Measurements from ENCODE around the gene CCDC201. TPM values are rescaled to one million over a fixed set of nuclear protein-coding genes. Genes with fewer than 3 reads are reported as not detected.

CCDC201 gene
- total and polyA plus RNA-seq, 2 donors (not counting 3 experiments of a cell fraction or from before 2014, with no cell fraction given) = not detected

DNA sequence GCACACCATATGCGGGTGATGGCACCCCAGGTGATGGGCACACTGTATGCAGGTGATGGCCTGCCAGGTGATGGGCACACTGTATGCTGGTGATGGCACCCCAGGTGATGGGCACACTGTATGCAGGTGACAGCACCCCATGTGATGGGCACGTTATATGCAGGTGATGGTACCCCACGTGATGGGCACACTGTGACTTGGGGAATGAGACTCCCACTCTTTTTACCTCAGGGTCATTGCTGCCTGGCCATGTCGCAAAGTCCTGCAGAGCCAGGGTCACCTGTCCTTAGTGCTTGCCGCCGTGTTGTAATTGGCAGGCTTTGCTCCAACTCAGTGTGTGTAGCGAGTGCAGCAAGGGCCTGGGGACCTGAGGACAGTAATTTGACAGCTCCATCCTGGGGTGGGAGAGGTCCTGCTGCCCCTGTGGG, 7.6 kb upstream of the CCDC201 start:
- BruUV-seq (replicated peaks) = no TSS peak
- TF ChIP-seq POLR2AphosphoS5 (IDR thresholded peaks at IDR 0.05; ENCODE audit: insufficient read depth, low read depth, low read length) (no peak), FOS (IDR thresholded peaks at IDR 0.05; ENCODE audit: borderline replicate concordance, insufficient read depth, low read length) (no peak), JUN (IDR thresholded peaks at IDR 0.05; ENCODE audit: borderline replicate concordance, insufficient read depth, insufficient read length, low read depth) (no peak)
- ChIA-PET POLR2A (no interaction called here), CTCF (interaction anchor here (0.6 kb wide), 1 partner anchor 11 kb away, joined by 3 read pairs; no protein-coding TSS in a partner anchor)
- Histone ChIP-seq H3K79me2 (ENCODE audit: control insufficient read depth, insufficient read depth, low read length) (no peaks in the 10 kb centered on the region), H2AFZ (ENCODE audit: low read depth, low read length) (no peak overlapping the region), H3K27me3 (ENCODE audit: control insufficient read depth in 2 of 2, insufficient read depth in 2 of 2, low read length in 2 of 2) (no peaks in the 10 kb centered on the region), H3K4me1 (ENCODE audit: control insufficient read depth, extremely low read depth, insufficient read depth, low read length) (peaks cover 4% of the 10 kb centered on the region), H3K9me3 (replicated peaks; ENCODE audit: control insufficient read depth, insufficient read depth, low read length) (no peaks in the 10 kb centered on the region), H4K20me1 (replicated peaks; ENCODE audit: control insufficient read depth, extremely low read depth, insufficient read depth, low read length) (no peaks in the 10 kb centered on the region), H3K4me2 (ENCODE audit: insufficient read depth, low read length) (no peak overlapping the region), H3K36me3 (ENCODE audit: control insufficient read depth in 2 of 2, extremely low read depth in 1 of 2, insufficient read depth in 2 of 2, low read length in 2 of 2) (no peaks in the 10 kb centered on the region), H3K9me1 (replicated peaks; ENCODE audit: control insufficient read depth, extremely low read depth, insufficient read depth, low read length) (no peaks in the 10 kb centered on the region), H3K27ac (ENCODE audit: insufficient read depth, low read depth, low read length) (no peak overlapping the region), H3K9ac (replicated peaks; ENCODE audit: extremely low read depth, insufficient read depth, low read length) (no peak overlapping the region), H3K4me3 (replicated peaks in 1 of 3; ENCODE audit: insufficient read depth in 1 of 3, low read depth in 1 of 3, low read length in 3 of 3) (no peak overlapping the region)
- intact Hi-C loops (cut with micrococcal nuclease) (no loop called here), dilution Hi-C loops (cut with MboI; ENCODE audit: extremely low pct_ligation_motif_present, low sequenced_read_pairs) (no loop called here)
- DNase-seq (ENCODE audit: low read depth, low spot score) (no peak), FAIRE-seq (no peak)

- Histone ChIP-seq H3K36me3 (ENCODE audit: control insufficient read depth in 2 of 2, extremely low read depth in 1 of 2, insufficient read depth in 2 of 2, low read length in 2 of 2) (no peaks in the 10 kb centered on the region), H3K9me3 (replicated peaks; ENCODE audit: control insufficient read depth, insufficient read depth, low read length) (no peaks in the 10 kb centered on the region), H3K27me3 (ENCODE audit: control insufficient read depth in 2 of 2, insufficient read depth in 2 of 2, low read length in 2 of 2) (no peaks in the 10 kb centered on the region), H3K4me2 (ENCODE audit: insufficient read depth, low read length) (no peak overlapping the region), H3K79me2 (ENCODE audit: control insufficient read depth, insufficient read depth, low read length) (no peaks in the 10 kb centered on the region), H2AFZ (ENCODE audit: low read depth, low read length) (no peak overlapping the region), H4K20me1 (replicated peaks; ENCODE audit: control insufficient read depth, extremely low read depth, insufficient read depth, low read length) (no peaks in the 10 kb centered on the region), H3K4me3 (replicated peaks in 1 of 3; ENCODE audit: insufficient read depth in 1 of 3, low read depth in 1 of 3, low read length in 3 of 3) (no peak overlapping the region), H3K4me1 (ENCODE audit: control insufficient read depth, extremely low read depth, insufficient read depth, low read length) (peaks cover 15% of the 10 kb centered on the region), H3K9ac (replicated peaks; ENCODE audit: extremely low read depth, insufficient read depth, low read length) (no peak overlapping the region), H3K9me1 (replicated peaks; ENCODE audit: control insufficient read depth, extremely low read depth, insufficient read depth, low read length) (no peaks in the 10 kb centered on the region), H3K27ac (ENCODE audit: insufficient read depth, low read depth, low read length) (no peak overlapping the region)
- ChIA-PET POLR2A (no interaction called here), CTCF (interaction anchor here (1.1 to 2.4 kb wide), 2 partner anchors 10 to 215 kb away, joined by 4 to 7 read pairs; partner anchors contain the start of gene IGFBP1)
- no TSS peak for BruUV-seq (replicated peaks)
- TF ChIP-seq MYC (IDR thresholded peaks at IDR 0.05; ENCODE audit: low read depth, low read length) (no peak), EZH2 (IDR thresholded peaks at IDR 0.05; ENCODE audit: borderline replicate concordance, low read depth, low read length, severe bottlenecking) (no peak), JUN (IDR thresholded peaks at IDR 0.05; ENCODE audit: borderline replicate concordance, insufficient read depth, insufficient read length, low read depth) (no peak), GATA2 (IDR thresholded peaks at IDR 0.05; ENCODE audit: insufficient read depth, insufficient read length, low read depth, low read length) (no peak), FOS (IDR thresholded peaks at IDR 0.05; ENCODE audit: borderline replicate concordance, insufficient read depth, low read length) (no peak), POLR2AphosphoS5 (IDR thresholded peaks at IDR 0.05; ENCODE audit: insufficient read depth, low read depth, low read length) (no peak), POLR2A (IDR thresholded peaks at IDR 0.05; ENCODE audit: low read depth, low read length) (no peak)
- TF ChIP-seq, protein P1, sequence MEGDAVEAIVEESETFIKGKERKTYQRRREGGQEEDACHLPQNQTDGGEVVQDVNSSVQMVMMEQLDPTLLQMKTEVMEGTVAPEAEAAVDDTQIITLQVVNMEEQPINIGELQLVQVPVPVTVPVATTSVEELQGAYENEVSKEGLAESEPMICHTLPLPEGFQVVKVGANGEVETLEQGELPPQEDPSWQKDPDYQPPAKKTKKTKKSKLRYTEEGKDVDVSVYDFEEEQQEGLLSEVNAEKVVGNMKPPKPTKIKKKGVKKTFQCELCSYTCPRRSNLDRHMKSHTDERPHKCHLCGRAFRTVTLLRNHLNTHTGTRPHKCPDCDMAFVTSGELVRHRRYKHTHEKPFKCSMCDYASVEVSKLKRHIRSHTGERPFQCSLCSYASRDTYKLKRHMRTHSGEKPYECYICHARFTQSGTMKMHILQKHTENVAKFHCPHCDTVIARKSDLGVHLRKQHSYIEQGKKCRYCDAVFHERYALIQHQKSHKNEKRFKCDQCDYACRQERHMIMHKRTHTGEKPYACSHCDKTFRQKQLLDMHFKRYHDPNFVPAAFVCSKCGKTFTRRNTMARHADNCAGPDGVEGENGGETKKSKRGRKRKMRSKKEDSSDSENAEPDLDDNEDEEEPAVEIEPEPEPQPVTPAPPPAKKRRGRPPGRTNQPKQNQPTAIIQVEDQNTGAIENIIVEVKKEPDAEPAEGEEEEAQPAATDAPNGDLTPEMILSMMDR (IDR thresholded peaks at IDR 0.05; ENCODE audit: extremely low read depth in 1 of 2, insufficient read depth in 1 of 2, low read depth in 1 of 2, low read length in 2 of 2) = no peak
- TF ChIP-seq, protein P2, sequence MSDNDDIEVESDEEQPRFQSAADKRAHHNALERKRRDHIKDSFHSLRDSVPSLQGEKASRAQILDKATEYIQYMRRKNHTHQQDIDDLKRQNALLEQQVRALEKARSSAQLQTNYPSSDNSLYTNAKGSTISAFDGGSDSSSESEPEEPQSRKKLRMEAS (IDR thresholded peaks at IDR 0.05; ENCODE audit: insufficient read depth, insufficient read length) = no peak
- no peak for DNase-seq (ENCODE audit: low read depth, low spot score)
- intact Hi-C loops (cut with micrococcal nuclease) (no loop called here), dilution Hi-C loops (cut with MboI; ENCODE audit: extremely low pct_ligation_motif_present, low sequenced_read_pairs) (no loop called here)
- no peak for FAIRE-seq
These were observed 5.7 kb upstream of the CCDC201 start for GRCh38 chr7:45878457-45879144.

Measured in endothelial cell of umbilical vein (primary cell).